ENCODE results near the gene WBP1. TPM values are rescaled to one million over a fixed set of nuclear protein-coding genes. Genes with fewer than 3 reads are reported as not detected.

The WBP1 gene
- total and polyA plus RNA-seq, 2 donors (not counting 3 experiments of a cell fraction or from before 2014, with no cell fraction given), result 50.5 to 209 TPM

GRCh38 chr2:74496997-74497776 lies 38.9 kb downstream of the WBP1 start:
- Histone ChIP-seq H3K36me3 (ENCODE audit: control insufficient read depth in 2 of 2, extremely low read depth in 1 of 2, insufficient read depth in 2 of 2, low read length in 2 of 2) (peaks cover 3 to 4% of the 10 kb centered on the region in 2 experiments), H3K4me1 (ENCODE audit: control insufficient read depth, extremely low read depth, insufficient read depth, low read length) (peaks cover 23% of the 10 kb centered on the region), H3K9me1 (replicated peaks; ENCODE audit: control insufficient read depth, extremely low read depth, insufficient read depth, low read length) (no peaks in the 10 kb centered on the region), H3K4me3 (replicated peaks in 1 of 3; ENCODE audit: insufficient read depth in 1 of 3, low read depth in 1 of 3, low read length in 3 of 3) (no peak overlapping the region), H3K9me3 (replicated peaks; ENCODE audit: control insufficient read depth, insufficient read depth, low read length) (no peaks in the 10 kb centered on the region), H3K79me2 (ENCODE audit: control insufficient read depth, insufficient read depth, low read length) (no peaks in the 10 kb centered on the region), H3K4me2 (ENCODE audit: insufficient read depth, low read length) (no peak overlapping the region), H4K20me1 (replicated peaks; ENCODE audit: control insufficient read depth, extremely low read depth, insufficient read depth, low read length) (no peaks in the 10 kb centered on the region), H3K27me3 (ENCODE audit: control insufficient read depth in 2 of 2, insufficient read depth in 2 of 2, low read length in 2 of 2) (peaks cover 23 to 40% of the 10 kb centered on the region in 2 experiments), H2AFZ (ENCODE audit: low read depth, low read length) (no peak overlapping the region), H3K9ac (replicated peaks; ENCODE audit: extremely low read depth, insufficient read depth, low read length) (no peak overlapping the region), H3K27ac (ENCODE audit: insufficient read depth, low read depth, low read length) (no peak overlapping the region)
- ChIA-PET CTCF (interaction anchor here (1.4 to 2.6 kb wide), 2 partner anchors 8 to 14 kb away, joined by 3 to 6 read pairs; partner anchors contain the start of genes CCDC142 and TTC31), POLR2A (no interaction called here)
- TF ChIP-seq CTCF (IDR thresholded peaks at IDR 0.05; ENCODE audit: extremely low read depth in 1 of 2, insufficient read depth in 1 of 2, low read depth in 1 of 2, low read length in 2 of 2) (no peak), MAX (IDR thresholded peaks at IDR 0.05; ENCODE audit: insufficient read depth, insufficient read length) (no peak), EZH2 (IDR thresholded peaks at IDR 0.05; ENCODE audit: borderline replicate concordance, low read depth, low read length, severe bottlenecking) (no peak), MYC (IDR thresholded peaks at IDR 0.05; ENCODE audit: low read depth, low read length) (no peak), FOS (IDR thresholded peaks at IDR 0.05; ENCODE audit: borderline replicate concordance, insufficient read depth, low read length) (no peak), POLR2AphosphoS5 (IDR thresholded peaks at IDR 0.05; ENCODE audit: insufficient read depth, low read depth, low read length) (no peak), POLR2A (IDR thresholded peaks at IDR 0.05; ENCODE audit: low read depth, low read length) (no peak)
- intact Hi-C loops (cut with micrococcal nuclease) (loop anchor here (5.0 kb wide), 1 partner anchor 35 kb away; no protein-coding TSS in a partner anchor), dilution Hi-C loops (cut with MboI; ENCODE audit: extremely low pct_ligation_motif_present, low sequenced_read_pairs) (no loop called here)
- DNase-seq (ENCODE audit: low read depth, low spot score) (no peak), FAIRE-seq (no peak)
- BruUV-seq (replicated peaks), result no TSS peak

All from endothelial cell of umbilical vein (primary cell).